ENCODE data around the gene GPATCH1. TPM values are rescaled to one million over a fixed set of nuclear protein-coding genes. Genes with fewer than 3 reads are reported as not detected.
A peak's percentile ranks its signal among the peaks of the same experiment; 100 is the strongest.

Gene GPATCH1
- total and polyA plus RNA-seq, 4 donors = 2.5 to 5.2 (median 3.6) TPM

DNA sequence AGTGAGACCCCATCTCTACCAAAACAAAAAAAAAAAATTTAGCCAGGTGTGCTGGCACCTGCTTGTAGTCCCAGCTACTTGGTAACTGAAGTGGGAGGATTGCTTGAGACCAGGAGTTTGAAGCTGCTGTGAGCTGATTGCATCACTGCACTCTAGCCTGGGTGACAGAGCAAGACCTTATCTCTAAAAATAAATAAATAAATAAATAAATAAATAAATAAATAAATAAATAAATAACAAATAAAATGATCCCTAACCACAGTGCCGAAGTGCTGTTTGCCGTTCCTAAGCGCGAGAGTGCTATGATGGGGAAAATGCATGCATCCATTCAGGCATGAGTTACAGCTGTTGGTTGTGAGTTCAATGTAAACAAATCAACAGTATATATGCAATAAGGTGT, 78.2 kb downstream of the GPATCH1 start:
- H3K4me1 ChIP-seq (ENCODE audit: control insufficient read depth in 4 of 4, insufficient read depth in 4 of 4, low read length in 3 of 4) = peaks cover 8 to 16% (median 12%) of the 10 kb centered on the region in 4 donors
- WGBS = 94% methylated on average over 4 of the region's 4 CpGs
- H3K27ac ChIP-seq (ENCODE audit: low read depth in 1 of 2, low read length in 2 of 2) = peak overlapping the region in 1 of 2 donors; percentile 91
- H3K27me3 ChIP-seq (ENCODE audit: control insufficient read depth in 4 of 4, insufficient read depth in 4 of 4, low read length in 3 of 4) = no peaks in the 10 kb centered on the region
- no peaks in the 10 kb centered on the region for H3K9me3 ChIP-seq (ENCODE audit: control insufficient read depth in 4 of 4, low read length in 3 of 4)
- no peak overlapping the region for H3K4me3 ChIP-seq (ENCODE audit: low read depth in 1 of 3, low read length in 3 of 3)
- H3K36me3 ChIP-seq (ENCODE audit: control insufficient read depth in 4 of 4, insufficient read depth in 3 of 4, low read depth in 1 of 4, low read length in 3 of 4) = no peaks in the 10 kb centered on the region
- no peak for DNase-seq (ENCODE audit: low spot score)
- no peak overlapping the region for H3K9ac ChIP-seq (ENCODE audit: low read depth in 1 of 2, low read length in 2 of 2)
- TF ChIP-seq NR2F2 (IDR thresholded peaks at IDR 0.05) = no peak
- TF ChIP-seq GABPA (IDR thresholded peaks at IDR 0.05 in 1 of 2, conservative IDR thresholded peaks at IDR 0.05 in 1 of 2) = no peak
- no peak for TF ChIP-seq SP1 (IDR thresholded peaks at IDR 0.05)
- TF ChIP-seq, protein P1, sequence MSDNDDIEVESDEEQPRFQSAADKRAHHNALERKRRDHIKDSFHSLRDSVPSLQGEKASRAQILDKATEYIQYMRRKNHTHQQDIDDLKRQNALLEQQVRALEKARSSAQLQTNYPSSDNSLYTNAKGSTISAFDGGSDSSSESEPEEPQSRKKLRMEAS (IDR thresholded peaks at IDR 0.05) = no peak
- TF ChIP-seq, protein P2, sequence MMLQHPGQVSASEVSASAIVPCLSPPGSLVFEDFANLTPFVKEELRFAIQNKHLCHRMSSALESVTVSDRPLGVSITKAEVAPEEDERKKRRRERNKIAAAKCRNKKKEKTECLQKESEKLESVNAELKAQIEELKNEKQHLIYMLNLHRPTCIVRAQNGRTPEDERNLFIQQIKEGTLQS (IDR thresholded peaks at IDR 0.05) = no peak
- no peak for TF ChIP-seq ZBTB33 (IDR thresholded peaks at IDR 0.05)
- no peak for TF ChIP-seq HNF4A (conservative IDR thresholded peaks at IDR 0.05)
- no peak for TF ChIP-seq CTCF (IDR thresholded peaks at IDR 0.05; ENCODE audit: low read depth, low read length, missing input control)
- TF ChIP-seq YY1 (IDR thresholded peaks at IDR 0.05) = no peak
- no peak for TF ChIP-seq TAF1 (conservative IDR thresholded peaks at IDR 0.05)
- no peak for TF ChIP-seq HNF4G (IDR thresholded peaks at IDR 0.05)
- no peak for TF ChIP-seq RAD21 (IDR thresholded peaks at IDR 0.05)
- no peak for TF ChIP-seq RXRA (IDR thresholded peaks at IDR 0.05)

DNA sequence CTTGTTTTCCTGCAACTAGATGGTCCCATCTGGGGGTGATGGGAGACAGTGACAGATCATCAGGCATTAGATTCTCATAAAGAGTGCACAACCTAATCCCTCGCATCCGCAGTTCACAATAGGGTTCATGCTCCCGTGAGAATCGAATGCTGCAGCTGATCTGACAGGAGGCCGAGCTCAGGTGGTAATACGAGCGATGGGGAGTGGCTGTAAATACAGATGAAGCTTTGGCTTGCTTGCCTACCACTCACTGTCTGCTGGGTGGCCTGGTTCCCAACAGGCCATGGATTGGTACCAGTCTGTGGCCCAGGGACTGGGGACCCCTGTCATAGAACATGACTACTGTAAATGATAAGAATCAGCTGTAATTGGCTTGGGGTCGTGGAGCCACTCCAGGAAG, 78.9 kb downstream of the GPATCH1 start:
- Histone ChIP-seq H3K27ac (ENCODE audit: low read depth in 1 of 2, low read length in 2 of 2) (no peak overlapping the region), H3K4me3 (ENCODE audit: low read depth in 1 of 3, low read length in 3 of 3) (no peak overlapping the region), H3K9ac (ENCODE audit: low read depth in 1 of 2, low read length in 2 of 2) (no peak overlapping the region), H3K4me1 (ENCODE audit: control insufficient read depth in 4 of 4, insufficient read depth in 4 of 4, low read length in 3 of 4) (peaks cover 8 to 16% (median 12%) of the 10 kb centered on the region in 4 donors), H3K9me3 (ENCODE audit: control insufficient read depth in 4 of 4, low read length in 3 of 4) (no peaks in the 10 kb centered on the region), H3K27me3 (ENCODE audit: control insufficient read depth in 4 of 4, insufficient read depth in 4 of 4, low read length in 3 of 4) (no peaks in the 10 kb centered on the region), H3K36me3 (ENCODE audit: control insufficient read depth in 4 of 4, insufficient read depth in 3 of 4, low read depth in 1 of 4, low read length in 3 of 4) (no peaks in the 10 kb centered on the region)
- DNase-seq (ENCODE audit: low spot score) = no peak
- WGBS = 94% methylated on average over 8 of the region's 8 CpGs
- TF ChIP-seq CTCF (IDR thresholded peaks at IDR 0.05; ENCODE audit: low read depth, low read length, missing input control) (no peak), FOXA2 (IDR thresholded peaks at IDR 0.05) (no peak), ZBTB33 (IDR thresholded peaks at IDR 0.05) (no peak), FOXA1 (IDR thresholded peaks at IDR 0.05) (no peak), HNF4A (conservative IDR thresholded peaks at IDR 0.05) (no peak), NR2F2 (IDR thresholded peaks at IDR 0.05) (no peak), JUND (IDR thresholded peaks at IDR 0.05) (no peak), RAD21 (IDR thresholded peaks at IDR 0.05) (no peak), SP1 (IDR thresholded peaks at IDR 0.05) (no peak), EGR1 (IDR thresholded peaks at IDR 0.05; ENCODE audit: low read depth in 2 of 2) (no peak), GABPA (IDR thresholded peaks at IDR 0.05 in 1 of 2, conservative IDR thresholded peaks at IDR 0.05 in 1 of 2) (no peak), YY1 (IDR thresholded peaks at IDR 0.05) (no peak), RXRA (IDR thresholded peaks at IDR 0.05) (no peak), REST (IDR thresholded peaks at IDR 0.05) (no peak)
- TF ChIP-seq, protein P1 (IDR thresholded peaks at IDR 0.05) = no peak
- TF ChIP-seq, protein P2 (IDR thresholded peaks at IDR 0.05) = no peak
